Fibroblast of the aortic adventitia (primary cell): ENCODE data around the gene FIGNL2. TPM values are rescaled to one million over a fixed set of nuclear protein-coding genes. Genes with fewer than 3 reads are reported as not detected.

Experiments used
- DNase-seq: peaks from one replicate; pipeline ENCODE4 v3.0.0-alpha.2; 2010; ENCODE audit warnings: low read depth
- H3K4me3 ChIP-seq: 2 replicates; pipeline ENCODE4 v1.5.1; 2011; ENCODE audit warnings: low read depth, mild to moderate bottlenecking, control low read depth, low read length, moderate library complexity
- CTCF ChIP-seq: IDR thresholded peaks from 2 replicates; pipeline ENCODE4 v1.5.1; 2011; ENCODE audit warnings: mild to moderate bottlenecking, low read length, control low read depth, inconsistent platforms; ENCODE audit not compliant: insufficient read depth
- total RNA-seq: library from RNA; depleted of rRNA; stranded (reverse); fragments of >200 nt; gene quantifications from 2 replicates; pipeline ENCODE4 v1.2.3, GENCODE V29; 2012; ENCODE audit warnings: low replicate concordance

FIGNL2 gene
- total RNA-seq, 1 donor, result 0.18 TPM

- no peak for DNase-seq
- TF ChIP-seq CTCF, result no peak
- H3K4me3 ChIP-seq, result no peak overlapping the region
Observed at GRCh38 chr12:51774933-51775332, 73.6 kb downstream of the FIGNL2 start.

- no peak for TF ChIP-seq CTCF
- peak; percentile 91 for DNase-seq
- H3K4me3 ChIP-seq, result no peak overlapping the region
Observed at GRCh38 chr12:51773145-51773869, 75.2 kb downstream of the FIGNL2 start.

- TF ChIP-seq CTCF, result no peak
- H3K4me3 ChIP-seq, result no peak overlapping the region
- DNase-seq, result peak; percentile 14
Observed at GRCh38 chr12:51771008-51771407, 77.5 kb downstream of the FIGNL2 start.

Other genes with a start within 250 kb of the FIGNL2 start
- gene ANKRD33, start 39.4 kb upstream of the FIGNL2 start, total RNA-seq, result 0.09 TPM in 1 of 2 replicates, not detected in the other
- gene ACVRL1, start 58.8 kb upstream of the FIGNL2 start, total RNA-seq, result 50.3 and 56.5 TPM in 2 replicates
- 12.6 and 17.1 TPM in 2 replicates for gene ACVR1B, start 103.0 kb upstream of the FIGNL2 start, total RNA-seq
- gene TAMALIN, start 158.2 kb upstream of the FIGNL2 start, total RNA-seq, result 7.3 TPM in 2 replicates
- gene NR4A1, start 202.7 kb upstream of the FIGNL2 start, total RNA-seq, result 0.82 and 3.9 TPM in 2 replicates
- gene ATG101, start 221.3 kb upstream of the FIGNL2 start, total RNA-seq, result 41.1 and 89.2 TPM in 2 replicates
- gene SMIM41, start 231.0 kb upstream of the FIGNL2 start, total RNA-seq, result 0.27 and 0.98 TPM in 2 replicates